B cell (primary cell): Measurements from ENCODE around the gene BNIP5.

Experiments used
- CTCF ChIP-seq: fragments of 200-600 bp; IDR thresholded peaks from one replicate; pipeline ENCODE4 v1.8.0; 2022; ENCODE audit warnings: antibody characterized with exemption, mild to moderate bottlenecking
- EZH2 ChIP-seq: IDR thresholded peaks from 2 replicates; pipeline ENCODE4 v1.6.1; 2012; ENCODE audit warnings: borderline replicate concordance, low read depth, mild to moderate bottlenecking, moderate library complexity, low read length; ENCODE audit not compliant: insufficient read depth, poor library complexity, severe bottlenecking

GRCh38 chr6:36314221-36315014, 22.3 kb downstream of the BNIP5 start:
- TF ChIP-seq EZH2 (no peak), CTCF (no peak)
